GM15510 (cell line): ENCODE measurements around the gene MGAT4C.

Experiments used
- POLR2A ChIP-seq: IDR thresholded peaks from 3 replicates; pipeline ENCODE4 v1.6.1; 2011; ENCODE audit warnings: borderline replicate concordance; ENCODE audit not compliant: insufficient read length; ENCODE audit errors: extremely low read depth

MGAT4C gene

DNA sequence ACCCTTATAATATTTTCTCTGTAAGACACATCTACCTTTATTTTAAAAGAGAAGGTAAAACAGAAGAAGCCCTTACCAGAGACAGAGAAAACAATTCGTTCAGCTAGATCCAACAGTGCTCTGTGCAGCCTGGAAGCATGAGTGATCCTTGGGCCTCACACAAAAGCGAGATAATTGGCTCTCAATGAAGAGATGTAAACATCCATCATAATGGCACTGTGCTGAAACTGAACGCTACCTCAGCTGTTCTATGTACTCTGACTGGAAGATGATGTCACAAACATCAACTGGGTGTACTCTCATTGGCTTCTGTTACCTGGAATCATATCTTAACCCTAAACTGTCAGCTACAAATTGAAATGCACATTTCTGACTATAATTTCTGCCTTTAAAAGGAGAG is at the start of gene MGAT4C:
TSS of gene MGAT4C (minus strand) at position 229 of the 400 bp plus-strand sequence.
- no peak for TF ChIP-seq POLR2A

DNA sequence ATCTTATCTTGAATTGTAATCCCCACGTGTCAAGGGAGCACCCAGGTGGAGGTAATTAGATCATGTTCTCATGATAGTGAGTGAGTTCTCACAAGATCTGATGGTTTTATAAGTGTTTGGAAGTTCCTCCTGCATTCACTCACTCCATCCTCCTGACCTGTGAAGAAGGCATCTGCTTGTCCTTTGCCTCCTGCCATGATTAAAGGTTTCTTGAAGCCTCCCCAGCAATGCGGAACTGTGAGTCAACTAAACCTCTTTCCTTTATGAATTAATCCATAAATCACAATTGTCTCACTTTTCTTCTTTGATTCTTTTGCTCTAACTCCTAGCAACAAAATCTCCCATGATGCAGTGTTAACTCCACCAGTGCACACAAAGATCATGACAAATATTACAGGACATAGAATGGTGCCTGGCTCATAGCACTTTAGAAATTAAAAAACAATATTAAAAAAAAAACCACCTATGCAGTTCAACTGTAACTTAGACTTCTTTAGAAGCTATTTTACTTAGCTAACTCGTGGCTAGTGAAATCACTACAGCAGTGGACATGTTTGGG is 37.6 kb upstream of the MGAT4C start:
- no peak for TF ChIP-seq POLR2A

- no peak for TF ChIP-seq POLR2A
These were observed 36.3 kb upstream of the MGAT4C start for GRCh38 chr12:86292480-86292879.

DNA sequence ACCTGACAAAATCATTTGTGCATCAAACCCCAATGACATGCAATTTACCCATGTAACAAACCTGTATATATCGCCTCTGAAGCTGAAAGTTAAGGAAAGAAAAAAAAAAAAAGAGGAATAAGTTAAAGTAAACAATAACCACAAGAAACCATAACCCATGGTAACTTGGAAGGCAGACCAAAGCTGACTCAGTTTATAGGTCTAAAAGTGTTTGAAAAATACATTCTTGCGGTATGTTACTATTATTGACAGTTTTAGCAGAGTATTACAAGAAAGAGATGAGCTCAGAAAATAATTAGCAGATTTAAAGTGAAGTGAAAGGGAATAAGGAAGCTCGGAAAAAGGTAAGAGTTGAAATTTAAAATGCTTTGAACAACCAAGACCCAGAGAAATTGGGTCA is 34.4 kb upstream of the MGAT4C start:
- TF ChIP-seq POLR2A, result no peak

GRCh38 chr12:86286119-86286518 is 29.9 kb upstream of the MGAT4C start:
- TF ChIP-seq POLR2A, result no peak

GRCh38 chr12:86283620-86284019 is 27.4 kb upstream of the MGAT4C start:
- no peak for TF ChIP-seq POLR2A

DNA sequence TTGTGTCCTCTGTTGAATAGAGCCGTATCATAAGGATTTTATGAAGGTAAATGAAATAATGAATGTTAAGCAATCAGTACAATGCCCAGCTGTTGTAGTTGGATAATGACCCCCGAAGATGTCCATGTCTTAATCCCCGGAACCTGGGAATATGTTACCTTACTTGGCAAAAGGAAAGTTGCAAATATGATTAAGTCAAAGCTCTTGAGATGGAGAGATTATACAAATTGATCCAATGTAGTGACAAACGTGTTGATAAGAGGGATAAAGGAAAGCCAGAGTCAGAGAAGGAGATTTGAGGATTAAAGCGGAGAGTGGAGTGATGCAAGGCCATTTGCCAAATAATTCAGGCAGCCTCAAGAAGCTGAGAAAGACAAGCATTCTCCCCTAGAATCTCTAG is 19.2 kb upstream of the MGAT4C start:
- TF ChIP-seq POLR2A, result no peak

GRCh38 chr12:86265329-86265695 is 9.1 kb upstream of the MGAT4C start:
- no peak for TF ChIP-seq POLR2A

GRCh38 chr12:86264451-86265328 is 8.5 kb upstream of the MGAT4C start:
- no peak for TF ChIP-seq POLR2A

GRCh38 chr12:86261578-86261977 is 5.4 kb upstream of the MGAT4C start:
- TF ChIP-seq POLR2A, result no peak

DNA sequence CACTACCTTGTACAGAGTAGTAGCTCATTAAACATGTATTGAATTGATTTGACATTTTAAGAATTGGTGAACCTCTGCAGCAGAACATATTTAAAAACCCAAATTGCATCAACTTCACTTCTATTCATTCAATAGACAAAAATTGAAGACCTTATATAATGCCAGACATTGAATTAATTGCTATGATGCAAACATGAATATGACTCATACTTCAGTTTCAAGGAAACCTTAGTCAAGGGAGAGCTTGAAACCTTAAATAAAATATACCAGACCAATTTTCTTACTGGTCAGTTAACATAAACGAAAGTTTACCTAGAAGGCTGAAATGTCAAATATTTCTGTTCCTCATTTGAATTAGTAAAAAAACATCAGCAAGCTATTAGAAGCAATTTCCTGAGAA is 5.0 kb upstream of the MGAT4C start:
- no peak for TF ChIP-seq POLR2A

DNA sequence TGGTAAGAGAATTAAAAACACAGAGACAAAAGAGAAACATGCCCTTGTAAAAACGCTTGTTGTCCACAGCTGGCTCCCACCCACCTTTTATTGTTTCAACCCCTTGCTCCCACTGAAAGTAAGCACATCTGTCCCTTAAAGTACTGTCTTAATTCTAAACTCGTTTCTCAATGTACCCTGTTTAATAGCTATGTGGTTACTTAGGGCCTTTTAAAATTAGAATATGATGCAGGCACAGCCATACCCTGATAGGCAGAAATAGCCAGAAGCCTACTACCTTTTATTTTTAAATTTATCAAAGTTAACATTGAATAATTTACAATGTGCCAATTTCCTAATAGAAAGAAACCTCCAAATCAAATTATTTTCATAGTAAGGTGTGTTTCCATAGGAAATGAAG is 4.0 kb upstream of the MGAT4C start:
- no peak for TF ChIP-seq POLR2A

GRCh38 chr12:86257134-86257533 is 943 bp upstream of the MGAT4C start:
- no peak for TF ChIP-seq POLR2A

DNA sequence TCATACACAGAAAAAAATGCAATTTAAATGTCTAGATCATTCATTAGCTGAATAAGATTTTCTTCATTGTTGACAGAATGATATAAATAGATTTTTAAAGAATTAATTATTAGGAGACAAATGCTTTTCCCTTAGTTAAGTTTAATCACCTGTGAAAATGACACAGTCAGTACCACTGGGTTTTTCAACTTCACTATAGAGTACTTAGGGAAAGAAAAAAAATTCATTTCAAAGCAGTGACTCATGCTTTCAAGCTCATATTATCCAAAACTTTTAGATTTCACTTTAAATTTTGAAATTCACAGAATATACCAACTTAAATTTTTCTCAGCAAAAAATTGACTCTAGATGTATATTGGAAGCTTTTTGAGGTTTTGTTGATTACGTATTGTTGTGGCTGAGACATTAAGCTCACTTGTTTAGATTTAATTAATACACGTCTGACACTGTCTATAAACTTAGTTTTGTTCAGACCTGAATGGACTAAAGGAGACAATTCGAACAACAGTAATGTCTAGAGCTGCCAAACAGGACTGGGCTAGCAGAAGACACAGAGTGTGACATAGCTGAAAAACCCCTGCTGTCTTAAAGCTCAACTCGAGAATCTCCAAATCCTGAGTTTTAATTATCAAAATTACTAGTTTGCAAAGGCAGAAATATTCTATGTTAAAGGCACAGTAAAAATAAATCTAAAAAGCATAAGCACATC is 1.6 kb downstream of the MGAT4C start:
- no peak for TF ChIP-seq POLR2A

GRCh38 chr12:86249851-86250250 is 6.3 kb downstream of the MGAT4C start:
- no peak for TF ChIP-seq POLR2A

- TF ChIP-seq POLR2A, result no peak
These were observed 6.9 kb downstream of the MGAT4C start for GRCh38 chr12:86249276-86249675.

DNA sequence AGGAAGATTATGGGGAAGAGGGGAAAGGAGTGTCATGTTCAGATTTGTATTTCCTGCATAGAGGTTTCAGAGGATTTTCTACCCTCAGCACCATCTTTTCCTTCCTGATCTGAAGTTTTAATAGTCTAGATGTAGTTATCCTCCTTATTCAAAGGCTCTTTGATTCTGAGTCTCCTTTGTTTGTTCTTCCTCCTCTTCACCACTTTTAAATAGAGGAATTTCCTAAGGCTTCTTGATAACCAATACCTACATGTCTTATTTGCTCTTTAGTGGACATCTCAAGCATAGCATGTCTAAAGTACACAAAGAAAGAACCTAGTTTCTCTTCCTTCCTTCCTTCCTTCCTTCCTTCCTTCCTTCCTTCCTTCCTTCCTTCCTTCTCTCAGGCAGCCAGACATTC is 8.3 kb downstream of the MGAT4C start:
- no peak for TF ChIP-seq POLR2A

GRCh38 chr12:86241600-86241999 is 14.6 kb downstream of the MGAT4C start:
- TF ChIP-seq POLR2A, result no peak
